Uterus (tissue), 2 donors: ENCODE data around the gene MRPS18B.
A peak's percentile ranks its signal among the peaks of the same experiment; 100 is the strongest.

Experiments used
- POLR2A ChIP-seq, 2 donors: fragments of 450-650 bp; IDR thresholded peaks; one replicate each; pipeline ENCODE4 v1.6.1; 2016; ENCODE audit warnings: antibody characterized with exemption in 2 of 2, mild to moderate bottlenecking in 1 of 2, moderate library complexity in 1 of 2
- TF ChIP-seq, protein P1 (sequence below), 4 experiments: fragments of 200-600 bp in 2 of 4; fragments of 450-650 bp in 2 of 4; sonication (generic) in 2 of 4; IDR thresholded peaks; one replicate each; pipeline ENCODE4 v1.5.1; 2016 to 2019; ENCODE audit warnings: antibody characterized with exemption in 4 of 4, mild to moderate bottlenecking in 2 of 4, moderate library complexity in 1 of 4

DNA sequence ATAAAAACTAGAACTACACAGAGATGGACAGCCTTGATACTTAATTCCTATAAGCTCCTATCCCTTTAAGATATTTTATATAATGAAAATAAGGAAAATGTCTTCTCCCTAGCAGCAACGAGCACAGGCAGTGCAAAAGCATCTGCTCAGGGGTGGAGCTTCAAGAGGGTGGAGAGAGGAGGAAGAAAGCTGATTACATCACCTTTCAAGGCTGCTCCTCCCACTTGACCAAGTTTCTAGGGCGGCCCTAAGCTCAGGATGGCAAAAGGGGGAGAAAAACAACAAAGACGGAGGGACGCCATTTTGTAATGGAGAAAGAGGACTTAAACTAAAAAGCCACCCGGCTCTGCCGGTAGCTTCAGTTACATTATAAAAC is 2.8 kb upstream of the MRPS18B start:
- TF ChIP-seq, protein P1, sequence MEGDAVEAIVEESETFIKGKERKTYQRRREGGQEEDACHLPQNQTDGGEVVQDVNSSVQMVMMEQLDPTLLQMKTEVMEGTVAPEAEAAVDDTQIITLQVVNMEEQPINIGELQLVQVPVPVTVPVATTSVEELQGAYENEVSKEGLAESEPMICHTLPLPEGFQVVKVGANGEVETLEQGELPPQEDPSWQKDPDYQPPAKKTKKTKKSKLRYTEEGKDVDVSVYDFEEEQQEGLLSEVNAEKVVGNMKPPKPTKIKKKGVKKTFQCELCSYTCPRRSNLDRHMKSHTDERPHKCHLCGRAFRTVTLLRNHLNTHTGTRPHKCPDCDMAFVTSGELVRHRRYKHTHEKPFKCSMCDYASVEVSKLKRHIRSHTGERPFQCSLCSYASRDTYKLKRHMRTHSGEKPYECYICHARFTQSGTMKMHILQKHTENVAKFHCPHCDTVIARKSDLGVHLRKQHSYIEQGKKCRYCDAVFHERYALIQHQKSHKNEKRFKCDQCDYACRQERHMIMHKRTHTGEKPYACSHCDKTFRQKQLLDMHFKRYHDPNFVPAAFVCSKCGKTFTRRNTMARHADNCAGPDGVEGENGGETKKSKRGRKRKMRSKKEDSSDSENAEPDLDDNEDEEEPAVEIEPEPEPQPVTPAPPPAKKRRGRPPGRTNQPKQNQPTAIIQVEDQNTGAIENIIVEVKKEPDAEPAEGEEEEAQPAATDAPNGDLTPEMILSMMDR (IDR thresholded peaks at IDR 0.05) = no peak
- TF ChIP-seq POLR2A (IDR thresholded peaks at IDR 0.05) = peak; percentile 88 to 100
